ENCODE measurements around the gene SDK2. TPM values are rescaled to one million over a fixed set of nuclear protein-coding genes. Genes with fewer than 3 reads are reported as not detected.

Gene SDK2
- total and polyA plus RNA-seq, 8 donors, result 0.04 to 0.31 (median 0.17) TPM

- Histone ChIP-seq H3K27me3 (no peaks in the 10 kb centered on the region), H3K4me1 (peaks cover 28 to 51% (median 43%) of the 10 kb centered on the region in 3 donors), H3K36me3 (no peaks in the 10 kb centered on the region), H3K4me3 (peak overlapping the region; percentile 26 to 97 (median 84)), H3K27ac (peak overlapping the region; percentile 92 to 99 (median 96)), H3K9me3 (no peaks in the 10 kb centered on the region)
- FAIRE-seq, result no peak
- peak; percentile 32 to 49 (median 36) for ATAC-seq
- TF ChIP-seq, protein P1, sequence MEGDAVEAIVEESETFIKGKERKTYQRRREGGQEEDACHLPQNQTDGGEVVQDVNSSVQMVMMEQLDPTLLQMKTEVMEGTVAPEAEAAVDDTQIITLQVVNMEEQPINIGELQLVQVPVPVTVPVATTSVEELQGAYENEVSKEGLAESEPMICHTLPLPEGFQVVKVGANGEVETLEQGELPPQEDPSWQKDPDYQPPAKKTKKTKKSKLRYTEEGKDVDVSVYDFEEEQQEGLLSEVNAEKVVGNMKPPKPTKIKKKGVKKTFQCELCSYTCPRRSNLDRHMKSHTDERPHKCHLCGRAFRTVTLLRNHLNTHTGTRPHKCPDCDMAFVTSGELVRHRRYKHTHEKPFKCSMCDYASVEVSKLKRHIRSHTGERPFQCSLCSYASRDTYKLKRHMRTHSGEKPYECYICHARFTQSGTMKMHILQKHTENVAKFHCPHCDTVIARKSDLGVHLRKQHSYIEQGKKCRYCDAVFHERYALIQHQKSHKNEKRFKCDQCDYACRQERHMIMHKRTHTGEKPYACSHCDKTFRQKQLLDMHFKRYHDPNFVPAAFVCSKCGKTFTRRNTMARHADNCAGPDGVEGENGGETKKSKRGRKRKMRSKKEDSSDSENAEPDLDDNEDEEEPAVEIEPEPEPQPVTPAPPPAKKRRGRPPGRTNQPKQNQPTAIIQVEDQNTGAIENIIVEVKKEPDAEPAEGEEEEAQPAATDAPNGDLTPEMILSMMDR (IDR thresholded peaks at IDR 0.05), result no peak
- WGBS, 2 donors, result 2 to 5% methylated on average over 23 of the region's 23 CpGs
- intact Hi-C loops (cut with DNase I), result loop anchor here in 1 of 3 donors (5.0 kb wide), 1 partner anchor 46 kb away; the partner anchor contains the start of gene CPSF4L
- peak; percentile 90 to 96 (median 96) for DNase-seq
These were observed 336.0 kb downstream of the SDK2 start for GRCh38 chr17:73308017-73308823.

DNA sequence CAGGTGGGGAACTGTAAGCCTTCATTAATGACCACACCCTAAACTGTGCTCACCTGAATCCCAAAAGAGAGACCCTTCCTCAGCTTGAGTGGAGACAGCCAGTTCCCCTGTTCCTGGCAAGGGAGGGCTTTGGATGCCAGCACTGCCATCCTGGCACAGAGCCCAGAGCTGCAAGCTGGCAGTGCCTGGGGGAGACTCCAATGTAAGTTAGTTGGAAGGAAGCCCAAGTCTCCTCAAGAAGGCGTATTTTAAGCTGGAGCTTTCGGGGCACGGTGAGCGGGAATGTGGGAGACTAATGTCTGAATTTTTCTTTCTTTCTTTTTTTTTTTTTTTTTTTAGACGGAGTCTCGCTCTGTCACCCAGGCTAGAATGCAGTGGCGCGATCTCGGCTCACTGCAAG lies 337.1 kb downstream of the SDK2 start:
- WGBS, 2 donors, result 16 to 20% methylated on average over 7 to 8 of the region's 9 CpGs
- TF ChIP-seq, protein P1 (IDR thresholded peaks at IDR 0.05), result no peak
- peak; percentile 70 to 90 (median 78) for DNase-seq

DNA sequence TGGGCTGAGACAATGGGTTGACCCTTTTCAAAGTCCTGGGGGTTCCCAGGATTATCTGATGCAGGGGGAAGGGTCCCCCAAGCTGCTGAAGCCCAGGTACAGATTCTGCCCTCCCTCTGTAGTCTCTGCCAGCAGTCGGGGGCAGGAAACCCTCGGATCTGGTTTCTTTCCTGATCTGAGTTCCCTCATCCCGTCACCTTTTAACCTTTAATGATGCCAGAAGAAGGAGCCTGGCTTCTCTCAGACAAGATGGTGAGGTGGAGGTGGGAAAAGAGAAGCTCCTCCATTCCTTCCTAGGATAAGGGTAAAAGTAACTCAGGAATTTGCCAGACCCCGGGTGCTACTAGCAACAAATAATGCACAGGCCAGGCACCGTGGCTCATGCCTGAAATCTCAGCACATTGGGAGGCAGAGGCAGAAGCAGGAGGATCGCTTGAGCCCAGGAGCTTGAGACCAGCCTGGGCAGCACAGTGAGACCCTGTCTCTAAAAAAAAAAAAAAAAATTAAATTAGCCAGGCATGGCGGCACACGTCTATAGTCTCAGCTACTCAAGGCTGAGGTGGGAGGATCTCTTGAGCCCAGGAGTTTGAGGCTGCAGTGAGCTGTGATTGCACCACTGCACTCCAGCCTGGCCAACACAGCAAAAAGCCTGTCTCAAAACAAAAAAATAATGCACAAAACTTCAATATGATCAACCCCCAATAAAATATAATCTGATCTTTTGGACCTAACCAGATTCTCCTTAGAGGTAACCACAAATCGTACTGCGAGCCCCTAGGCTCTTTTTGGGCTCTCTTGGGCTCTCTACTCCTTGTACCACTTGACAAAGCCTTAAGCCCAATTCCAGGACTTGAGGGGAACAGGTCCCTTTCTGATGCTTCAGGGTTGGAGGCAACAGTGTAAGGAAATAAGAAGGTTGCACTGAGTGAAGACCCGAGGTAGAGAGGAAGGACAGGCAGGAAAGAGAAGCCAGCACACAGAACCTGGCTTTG lies 338.1 kb downstream of the SDK2 start:
- H3K27me3 ChIP-seq, result no peaks in the 10 kb centered on the region
- H3K27ac ChIP-seq, result peak overlapping the region; percentile 92 to 99 (median 96)
- DNase-seq, result no peak
- intact Hi-C loops (cut with DNase I), result loop anchor here in 1 of 3 donors (5.0 kb wide), 1 partner anchor 44 kb away; the partner anchor contains the start of gene CPSF4L
- WGBS, 2 donors, result 21 to 26% methylated on average over 11 of the region's 11 CpGs
- TF ChIP-seq, protein P1 (IDR thresholded peaks at IDR 0.05), result no peak
- H3K4me1 ChIP-seq, result peaks cover 40 to 54% (median 46%) of the 10 kb centered on the region in 3 donors
- H3K4me3 ChIP-seq, result peak overlapping the region in 2 of 4 donors; percentile 40 to 97
- no peaks in the 10 kb centered on the region for H3K9me3 ChIP-seq
- H3K36me3 ChIP-seq, result no peaks in the 10 kb centered on the region
- no peak for FAIRE-seq
- ATAC-seq, result no peak

More for the DNA sequence above, 337.1 kb downstream of the SDK2 start:
- Histone ChIP-seq H3K36me3 (no peaks in the 10 kb centered on the region), H3K4me3 (peak overlapping the region in 2 of 4 donors; percentile 83 to 97), H3K9me3 (no peaks in the 10 kb centered on the region), H3K4me1 (peaks cover 34 to 46% (median 45%) of the 10 kb centered on the region in 3 donors), H3K27me3 (no peaks in the 10 kb centered on the region), H3K27ac (peak overlapping the region; percentile 92 to 99 (median 96))
- intact Hi-C loops (cut with DNase I), result loop anchor here in 1 of 3 donors (5.0 kb wide), 1 partner anchor 45 kb away; the partner anchor contains the start of gene CPSF4L
- FAIRE-seq (no peak), ATAC-seq (no peak)

GRCh38 chr17:73304971-73305812 lies 339.1 kb downstream of the SDK2 start:
- intact Hi-C loops (cut with DNase I), result loop anchor here in 1 of 3 donors (5.0 kb wide), 1 partner anchor 43 kb away; the partner anchor contains the start of gene CPSF4L
- FAIRE-seq (no peak), DNase-seq (peak in 4 of 6 donors; percentile 43 to 68 (median 56)), ATAC-seq (peak in 3 of 4 donors; percentile 2 to 24 (median 5))
- Histone ChIP-seq H3K27me3 (no peaks in the 10 kb centered on the region), H3K4me3 (peak overlapping the region in 2 of 4 donors; percentile 24 to 40), H3K36me3 (no peaks in the 10 kb centered on the region), H3K9me3 (no peaks in the 10 kb centered on the region), H3K4me1 (peaks cover 40 to 63% (median 48%) of the 10 kb centered on the region in 3 donors), H3K27ac (peak overlapping the region; percentile 43 to 99 (median 95))
- WGBS, 2 donors, result 7% methylated on average over 16 of the region's 16 CpGs
- TF ChIP-seq, protein P1 (IDR thresholded peaks at IDR 0.05), result no peak
